ENCODE measurements around the gene GPR55.

GRCh38 chr2:230898016-230898712, 26.9 kb downstream of the GPR55 start:
- no peak for TF ChIP-seq EZH2 (IDR thresholded peaks at IDR 0.05; ENCODE audit: low read length)
- TF ChIP-seq, protein P1, sequence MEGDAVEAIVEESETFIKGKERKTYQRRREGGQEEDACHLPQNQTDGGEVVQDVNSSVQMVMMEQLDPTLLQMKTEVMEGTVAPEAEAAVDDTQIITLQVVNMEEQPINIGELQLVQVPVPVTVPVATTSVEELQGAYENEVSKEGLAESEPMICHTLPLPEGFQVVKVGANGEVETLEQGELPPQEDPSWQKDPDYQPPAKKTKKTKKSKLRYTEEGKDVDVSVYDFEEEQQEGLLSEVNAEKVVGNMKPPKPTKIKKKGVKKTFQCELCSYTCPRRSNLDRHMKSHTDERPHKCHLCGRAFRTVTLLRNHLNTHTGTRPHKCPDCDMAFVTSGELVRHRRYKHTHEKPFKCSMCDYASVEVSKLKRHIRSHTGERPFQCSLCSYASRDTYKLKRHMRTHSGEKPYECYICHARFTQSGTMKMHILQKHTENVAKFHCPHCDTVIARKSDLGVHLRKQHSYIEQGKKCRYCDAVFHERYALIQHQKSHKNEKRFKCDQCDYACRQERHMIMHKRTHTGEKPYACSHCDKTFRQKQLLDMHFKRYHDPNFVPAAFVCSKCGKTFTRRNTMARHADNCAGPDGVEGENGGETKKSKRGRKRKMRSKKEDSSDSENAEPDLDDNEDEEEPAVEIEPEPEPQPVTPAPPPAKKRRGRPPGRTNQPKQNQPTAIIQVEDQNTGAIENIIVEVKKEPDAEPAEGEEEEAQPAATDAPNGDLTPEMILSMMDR (optimal IDR thresholded peaks at IDR 0.05 in 1 of 3, IDR thresholded peaks at IDR 0.05 in 1 of 3, conservative IDR thresholded peaks at IDR 0.05 in 1 of 3; ENCODE audit: extremely low read depth in 1 of 3, insufficient read depth in 2 of 3, low read length in 3 of 3) = no peak
